Activated CD8-positive, alpha-beta T cell treated with anti-CD3 and anti-CD28 coated beads for 36 hours (primary cell): ENCODE measurements around the gene LRWD1. TPM values are rescaled to one million over a fixed set of nuclear protein-coding genes. Genes with fewer than 3 reads are reported as not detected.
"Not testable (repeated sequence)": the region's sequence is repeated elsewhere in the genome, so short reads cannot be mapped to it uniquely, and the experiment has no call there.

Source experiments
- ATAC-seq: fragments of 200-7000 bp; cut with Tn5 transposase; one replicate; pipeline ENCODE4 v1.10.0; 2021; ENCODE audit warnings: mild to moderate bottlenecking, moderate library complexity
- CTCF ChIA-PET: fragments of 350-600 bp; sonication (Branson Sonifier 250); formaldehyde crosslinking; loops from one replicate; lab custom pipeline; 2021; ENCODE audit warnings: antibody characterized with exemption; lab: Charles Lee
- POLR2A ChIA-PET: fragments of 350-600 bp; sonication (Branson Sonifier 250); formaldehyde crosslinking; loops from one replicate; lab custom pipeline; 2021; ENCODE audit warnings: antibody characterized with exemption; lab: Charles Lee
- DNase-seq: peaks from one replicate; pipeline ENCODE4 v3.0.0-alpha.2; 2020
- H3K27ac Mint-ChIP-seq: one replicate; pipeline ENCODE4 v1.8.0; 2021; ENCODE audit warnings: mild to moderate bottlenecking, mixed read lengths
- H3K27me3 Mint-ChIP-seq: one replicate; pipeline ENCODE4 v1.8.0; 2021; ENCODE audit warnings: mixed read lengths
- H3K36me3 Mint-ChIP-seq: one replicate; pipeline ENCODE4 v1.8.0; 2021; ENCODE audit warnings: low read depth, mixed read lengths
- H3K4me1 Mint-ChIP-seq: one replicate; pipeline ENCODE4 v1.8.0; 2021; ENCODE audit warnings: low read depth, mixed read lengths
- H3K4me3 Mint-ChIP-seq: one replicate; pipeline ENCODE4 v1.8.0; 2021; ENCODE audit warnings: mild to moderate bottlenecking, moderate library complexity, mixed read lengths
- H3K9me3 Mint-ChIP-seq: one replicate; pipeline ENCODE4 v1.8.0; 2021; ENCODE audit warnings: mixed read lengths
- intact Hi-C: fragments of 100-400 bp; cut with micrococcal nuclease; formaldehyde crosslinking; loops from one replicate; pipeline ENCODE4 v1.10.0; 2022
- total RNA-seq, 2 experiments: library from RNA; stranded (reverse); gene quantifications; one replicate each; pipeline ENCODE4 v1.2.3, GENCODE V29; 2021

The LRWD1 gene
- total RNA-seq, 2 experiments from 2014 or later = 12.3 to 12.7 TPM

DNA sequence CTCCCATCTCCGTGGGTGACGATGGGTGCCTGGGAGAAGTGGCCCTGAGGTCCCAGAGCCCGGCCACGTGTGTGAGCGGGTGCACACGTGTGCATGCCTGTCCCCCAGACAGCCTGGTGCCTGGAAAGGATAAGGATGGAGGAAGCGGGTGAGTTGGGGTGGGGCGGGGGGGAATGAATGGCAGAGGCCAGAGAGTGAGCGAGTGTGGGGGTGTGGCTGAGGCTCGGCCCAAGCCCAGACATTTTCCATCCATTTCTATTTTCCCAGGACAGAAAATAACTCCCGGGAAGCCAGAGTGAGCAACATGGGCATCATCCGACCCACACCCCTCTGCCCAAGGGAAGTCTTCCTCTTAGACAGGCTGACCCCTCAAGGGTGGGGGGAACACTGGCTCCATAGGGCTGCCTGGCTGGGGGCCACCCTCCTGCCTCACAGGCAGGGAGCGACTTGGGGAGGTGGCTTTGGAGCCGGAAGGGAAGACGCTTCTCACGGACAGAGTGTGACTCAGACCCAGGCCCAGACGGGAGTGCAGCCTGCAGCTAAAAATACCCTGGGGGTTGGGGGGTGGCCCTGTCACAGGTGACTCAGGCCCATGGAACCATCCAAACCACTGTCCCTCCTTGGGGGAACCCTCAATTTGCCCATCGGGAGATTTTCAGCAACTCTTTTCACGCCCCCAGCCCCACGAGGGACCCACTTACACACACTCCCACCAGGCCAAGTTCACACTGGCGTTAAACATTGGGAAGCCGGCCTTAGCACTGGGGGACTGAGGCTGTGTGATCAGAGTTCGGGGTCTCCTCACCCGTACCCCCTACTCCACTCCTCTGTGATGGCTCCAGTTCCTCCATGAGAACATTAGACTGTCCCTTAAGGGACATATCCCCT, 40.8 kb downstream of the LRWD1 start:
- H3K9me3 Mint-ChIP-seq, H3K27ac Mint-ChIP-seq, ATAC-seq, H3K36me3 Mint-ChIP-seq, POLR2A ChIA-PET, H3K4me3 Mint-ChIP-seq, H3K4me1 Mint-ChIP-seq, H3K27me3 Mint-ChIP-seq, intact Hi-C loops, CTCF ChIA-PET: not testable (repeated sequence)
- peak; percentile 1 for DNase-seq

DNA sequence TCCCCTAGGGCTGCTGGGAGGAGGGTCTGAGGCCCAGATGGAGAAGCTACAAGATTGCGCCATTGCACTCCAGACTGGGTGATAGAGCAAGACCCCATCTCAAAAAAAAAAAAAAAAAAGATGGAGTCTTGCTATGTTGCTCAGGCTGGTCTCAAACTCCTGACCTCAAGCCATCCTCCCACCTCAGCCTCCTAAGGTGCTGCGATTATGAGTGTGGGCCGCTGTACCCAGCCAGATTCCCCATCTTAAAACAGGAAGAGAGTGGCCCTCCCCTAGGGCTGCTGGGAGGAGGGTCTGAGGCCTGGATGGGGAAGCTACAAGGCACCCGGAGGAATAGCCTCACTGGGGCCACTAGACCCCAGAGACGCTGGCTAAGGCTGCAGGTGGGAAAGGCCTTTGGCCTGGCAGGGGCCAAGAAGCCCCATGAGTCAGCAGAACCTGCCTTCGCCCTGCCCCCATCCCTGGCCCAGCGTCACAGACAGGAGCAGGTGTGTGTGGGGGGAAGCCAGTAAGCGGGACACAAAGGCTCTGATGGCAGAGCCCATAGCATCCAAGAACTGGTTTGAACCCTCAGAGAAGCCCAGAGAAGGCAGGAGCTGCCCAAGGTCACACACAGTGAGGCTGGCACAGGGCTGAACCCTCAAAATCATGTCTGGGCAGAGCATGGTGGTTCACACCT, 42.8 kb downstream of the LRWD1 start:
- POLR2A ChIA-PET, intact Hi-C loops, H3K9me3 Mint-ChIP-seq, H3K36me3 Mint-ChIP-seq, H3K27ac Mint-ChIP-seq, H3K4me1 Mint-ChIP-seq, CTCF ChIA-PET, ATAC-seq, H3K27me3 Mint-ChIP-seq, H3K4me3 Mint-ChIP-seq: not testable (repeated sequence)
- DNase-seq = peak; percentile 6

DNA sequence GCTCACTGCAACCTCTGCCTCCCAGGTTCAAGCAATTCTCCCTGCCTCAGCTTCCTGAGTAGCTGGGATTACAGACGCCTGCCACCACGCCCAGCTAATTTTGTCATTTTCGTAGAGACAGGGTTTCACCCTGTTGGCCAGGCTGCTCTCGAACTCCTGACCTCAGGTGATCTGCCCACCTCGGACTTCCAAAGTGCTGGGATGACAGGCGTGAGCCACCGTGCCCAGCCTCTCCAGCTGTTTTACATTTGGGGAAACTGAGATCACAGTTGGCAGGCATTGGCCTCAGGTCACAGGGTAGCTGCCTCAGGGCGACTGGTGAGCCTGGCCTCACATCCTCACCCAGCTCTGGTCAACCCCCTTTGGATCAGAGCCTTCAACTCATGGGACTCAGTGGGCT, 45.8 kb downstream of the LRWD1 start:
- H3K4me3 Mint-ChIP-seq, CTCF ChIA-PET, intact Hi-C loops, H3K36me3 Mint-ChIP-seq, H3K27me3 Mint-ChIP-seq, H3K9me3 Mint-ChIP-seq, ATAC-seq, H3K27ac Mint-ChIP-seq, H3K4me1 Mint-ChIP-seq, POLR2A ChIA-PET: not testable (repeated sequence)
- peak; percentile 2 for DNase-seq

DNA sequence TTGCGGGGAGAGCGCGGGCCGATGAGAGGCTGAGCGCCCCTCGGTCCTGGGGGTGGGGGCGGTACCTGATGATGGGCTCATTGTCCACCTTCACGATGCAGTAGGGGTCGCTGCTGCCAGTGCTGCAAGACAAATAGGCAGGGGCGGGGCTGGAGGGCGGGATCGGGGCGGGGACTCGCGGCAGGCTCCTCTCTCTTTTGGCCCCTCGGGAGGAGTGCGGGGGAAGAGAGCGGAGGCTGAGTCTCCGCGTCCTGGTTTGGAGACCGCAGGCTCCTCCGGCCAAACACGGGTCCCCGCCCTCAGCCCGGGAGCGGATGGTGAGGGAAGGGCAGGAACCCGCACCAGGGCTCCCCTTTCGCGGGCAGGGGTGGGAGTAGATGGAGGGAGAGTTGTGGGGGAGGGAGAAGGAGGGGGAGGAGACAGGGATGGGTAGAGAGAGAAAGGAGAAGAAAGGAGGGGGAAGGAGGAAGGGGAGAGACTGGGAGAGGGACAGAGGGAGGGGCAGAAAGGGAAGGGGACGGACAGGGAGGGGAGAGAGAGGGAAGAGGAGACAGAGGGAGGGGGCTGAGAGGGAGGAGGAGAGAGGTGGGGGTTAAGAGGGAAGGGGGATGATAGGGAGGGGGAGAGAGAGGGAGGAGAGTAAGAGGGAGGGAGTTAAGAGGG, 47.2 kb downstream of the LRWD1 start:
- H3K4me1 Mint-ChIP-seq, DNase-seq, H3K27me3 Mint-ChIP-seq, H3K4me3 Mint-ChIP-seq, H3K9me3 Mint-ChIP-seq, POLR2A ChIA-PET, H3K27ac Mint-ChIP-seq, H3K36me3 Mint-ChIP-seq, intact Hi-C loops, CTCF ChIA-PET: not testable (repeated sequence)
- ATAC-seq = peak; percentile 75

DNA sequence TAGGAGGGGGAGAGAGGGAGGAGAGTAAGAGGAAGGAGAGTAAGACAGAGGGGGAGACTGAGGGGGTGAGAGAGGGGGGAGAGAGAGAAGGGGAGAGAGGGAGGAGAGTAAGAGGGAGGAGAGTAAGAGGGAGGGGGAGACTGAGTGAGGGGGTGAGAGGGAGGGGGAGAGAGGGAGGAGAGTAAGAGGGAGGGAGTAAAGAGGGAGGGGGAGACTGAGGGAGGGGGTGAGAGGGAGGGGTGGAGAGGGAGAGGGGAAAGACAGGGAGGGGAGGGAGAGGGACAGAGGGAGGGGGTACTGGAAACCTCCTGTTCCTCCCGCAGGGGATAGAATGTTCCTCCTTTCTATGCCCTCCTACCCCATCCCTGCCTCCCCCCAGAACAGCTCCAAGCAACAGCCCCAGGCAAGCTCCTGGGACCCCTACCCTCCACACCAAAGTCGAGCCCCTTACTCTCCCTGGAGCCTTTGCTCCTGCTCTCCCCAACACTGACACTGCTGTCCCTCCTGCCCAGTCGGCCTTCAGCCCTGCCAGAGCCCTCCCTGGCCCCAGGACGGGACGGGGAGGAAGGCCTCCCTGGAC, 47.9 kb downstream of the LRWD1 start:
- POLR2A ChIA-PET, H3K27me3 Mint-ChIP-seq, H3K9me3 Mint-ChIP-seq, CTCF ChIA-PET, H3K4me1 Mint-ChIP-seq, H3K36me3 Mint-ChIP-seq, H3K27ac Mint-ChIP-seq, ATAC-seq, intact Hi-C loops, H3K4me3 Mint-ChIP-seq: not testable (repeated sequence)
- DNase-seq = peak; percentile 14

DNA sequence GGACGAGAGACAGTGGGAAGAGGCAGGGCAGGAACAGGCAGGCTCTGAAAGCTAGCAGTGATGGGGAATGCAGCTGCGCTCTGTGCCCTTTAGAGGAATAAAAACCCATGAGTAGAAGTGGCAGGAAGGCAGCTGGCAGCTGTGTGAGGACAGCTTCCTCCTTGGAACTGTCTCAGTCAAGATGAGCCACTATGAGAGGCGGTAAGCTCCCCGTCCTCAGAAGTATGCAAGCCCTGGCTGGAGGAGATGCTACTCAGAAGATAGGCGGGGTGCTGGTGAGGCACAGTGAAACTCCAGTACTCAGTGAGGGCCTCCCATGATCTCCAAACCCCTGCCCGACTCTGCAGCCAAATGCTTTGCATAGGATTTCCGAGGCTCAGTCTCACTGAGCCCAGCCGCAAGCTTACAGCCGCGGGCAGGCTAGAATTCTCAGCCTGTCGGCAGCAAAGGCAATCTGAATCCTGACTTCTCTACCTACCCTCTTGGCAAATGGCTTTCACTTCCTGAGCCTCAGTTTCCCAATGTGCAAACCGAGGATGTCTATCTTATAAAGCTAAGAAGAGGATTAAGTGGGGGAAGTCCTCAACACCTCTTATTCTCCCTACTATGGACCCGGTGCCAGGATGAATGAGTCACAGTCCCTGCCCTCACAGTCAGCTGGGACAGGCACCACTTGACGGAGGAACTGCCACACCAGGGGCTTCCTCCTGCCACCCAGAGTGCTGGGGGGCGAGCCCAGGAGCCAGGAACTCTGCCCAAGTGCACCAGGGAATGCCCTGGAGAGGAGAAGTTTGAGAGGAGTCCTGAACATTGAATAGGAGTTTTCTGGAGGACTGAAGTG, 50.3 kb downstream of the LRWD1 start:
- H3K9me3 Mint-ChIP-seq, H3K4me3 Mint-ChIP-seq, POLR2A ChIA-PET, H3K27ac Mint-ChIP-seq, H3K4me1 Mint-ChIP-seq, intact Hi-C loops, CTCF ChIA-PET, H3K27me3 Mint-ChIP-seq, H3K36me3 Mint-ChIP-seq: not testable (repeated sequence)
- DNase-seq = peak; percentile 24
- peak; percentile 6 for ATAC-seq

DNA sequence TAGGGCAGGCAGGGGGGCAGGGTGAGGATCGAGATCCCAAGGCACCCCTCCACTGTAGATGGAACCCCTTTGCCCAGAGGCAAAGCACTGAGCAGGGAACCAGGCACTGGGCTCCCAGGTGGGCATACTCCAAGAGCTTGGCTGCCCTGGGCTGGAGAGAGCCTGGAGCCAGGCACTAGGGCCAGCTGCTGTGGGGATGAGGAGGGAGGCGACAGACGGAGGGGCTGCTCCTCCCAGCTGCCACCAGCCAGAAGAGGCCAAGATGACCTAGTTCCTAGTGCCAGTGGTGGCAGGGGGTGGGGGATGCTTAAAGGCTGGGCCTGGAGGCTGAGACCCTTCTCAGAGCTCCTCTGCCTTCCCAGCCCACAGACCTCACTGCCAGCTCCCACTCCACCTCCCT, 51.1 kb downstream of the LRWD1 start:
- CTCF ChIA-PET, ATAC-seq: not testable (repeated sequence)

DNA sequence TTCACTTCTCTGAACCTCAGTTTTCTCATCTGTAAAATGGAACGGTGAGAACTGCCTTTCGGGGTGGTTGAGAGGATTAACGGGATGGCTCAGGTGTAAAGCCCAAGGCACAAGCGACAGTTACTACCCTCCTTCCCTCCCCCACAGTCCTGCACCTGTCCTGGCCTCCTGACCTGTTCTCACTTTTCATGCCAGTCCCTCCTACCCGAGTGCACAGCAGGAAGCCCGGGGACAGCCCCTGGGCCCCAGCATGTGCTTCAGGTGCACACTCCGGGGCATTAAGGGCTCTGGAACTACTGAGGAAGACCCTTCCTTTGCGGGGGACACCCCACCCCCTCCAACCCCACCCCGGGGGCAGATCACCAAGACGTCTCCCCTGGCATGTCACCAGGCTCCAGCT, 52.2 kb downstream of the LRWD1 start:
- intact Hi-C loops, H3K4me3 Mint-ChIP-seq, CTCF ChIA-PET, H3K27ac Mint-ChIP-seq, DNase-seq, H3K36me3 Mint-ChIP-seq, H3K27me3 Mint-ChIP-seq, POLR2A ChIA-PET, H3K4me1 Mint-ChIP-seq, H3K9me3 Mint-ChIP-seq: not testable (repeated sequence)
- peak; percentile 56 for ATAC-seq

More for the DNA sequence above, 51.1 kb downstream of the LRWD1 start:
- intact Hi-C loops, H3K9me3 Mint-ChIP-seq, H3K27ac Mint-ChIP-seq, DNase-seq, POLR2A ChIA-PET, H3K4me1 Mint-ChIP-seq, H3K27me3 Mint-ChIP-seq, H3K36me3 Mint-ChIP-seq, H3K4me3 Mint-ChIP-seq: not testable (repeated sequence)

DNA sequence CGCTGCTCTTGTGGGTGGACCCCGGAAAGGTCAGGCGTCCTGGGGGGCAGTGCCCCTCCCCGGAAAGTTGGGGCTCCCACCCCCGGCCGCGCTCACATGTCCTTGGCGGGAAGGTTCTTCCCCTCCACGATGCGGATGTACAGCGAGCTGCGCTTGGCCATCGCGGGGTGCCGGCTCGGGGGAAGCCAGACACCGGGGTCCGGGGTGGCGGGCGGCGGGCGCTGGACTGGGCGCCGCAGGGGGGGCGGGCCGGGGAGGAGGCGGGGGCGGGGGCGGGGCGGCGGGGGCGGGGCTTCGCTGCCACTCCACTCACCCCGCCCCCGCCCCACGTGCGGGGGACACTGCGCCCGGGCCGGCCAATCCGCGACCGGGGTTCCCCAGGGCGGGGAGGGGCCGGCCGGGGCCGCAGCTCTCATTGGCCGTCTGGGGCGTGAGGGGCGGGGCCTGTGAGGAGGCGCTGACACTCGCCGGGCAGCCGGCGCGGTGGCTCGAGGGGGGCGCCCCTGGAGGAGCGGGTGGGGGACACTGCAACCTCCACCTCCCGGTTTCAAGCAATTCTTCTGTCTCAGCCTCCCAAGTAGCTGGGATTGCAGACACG, 52.9 kb downstream of the LRWD1 start, which contains the start of gene RASA4B:
TSS of gene RASA4B (minus strand) at position 228 of the 598 bp plus-strand sequence. CDS start at position 161, 67 bp downstream.
- H3K27ac Mint-ChIP-seq, CTCF ChIA-PET, H3K36me3 Mint-ChIP-seq, H3K4me1 Mint-ChIP-seq, H3K9me3 Mint-ChIP-seq, POLR2A ChIA-PET, DNase-seq, intact Hi-C loops, H3K27me3 Mint-ChIP-seq: not testable (repeated sequence)
- ATAC-seq = peak; percentile 91
- H3K4me3 Mint-ChIP-seq = peak within 1 kb of the TSS; percentile 36

DNA sequence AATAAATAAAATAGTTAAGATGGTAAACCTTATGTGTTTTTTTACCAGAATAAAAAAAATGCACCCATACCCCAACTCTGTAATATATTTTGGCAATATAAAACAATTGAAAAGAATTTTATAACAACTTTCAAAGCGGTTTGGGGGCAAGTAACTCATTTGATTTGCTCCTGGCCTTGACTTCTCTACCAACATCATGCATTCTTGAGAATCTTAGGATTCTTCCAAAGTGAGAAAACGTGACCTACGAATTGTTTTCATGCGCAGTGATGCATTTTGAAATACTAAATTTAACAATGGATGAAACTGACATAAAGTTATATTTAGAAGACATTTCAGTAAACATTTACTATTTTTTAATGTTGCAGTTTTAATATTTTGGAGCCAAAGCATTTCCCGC, 56.0 kb downstream of the LRWD1 start:
- H3K27ac Mint-ChIP-seq, CTCF ChIA-PET, H3K27me3 Mint-ChIP-seq, H3K36me3 Mint-ChIP-seq, intact Hi-C loops, H3K9me3 Mint-ChIP-seq, DNase-seq, H3K4me1 Mint-ChIP-seq, POLR2A ChIA-PET, ATAC-seq, H3K4me3 Mint-ChIP-seq: not testable (repeated sequence)
